ENCODE data around the gene TTC3. TPM values are rescaled to one million over a fixed set of nuclear protein-coding genes. Genes with fewer than 3 reads are reported as not detected.

TTC3 gene
- total and polyA plus RNA-seq, 9 of the 15 experiments (the other 6 are each of a cell fraction or from before 2014, with no cell fraction given), result 17.5 to 92.0 (median 59.5) TPM

- H3K27ac ChIP-seq (ENCODE audit: extremely low read depth, low read depth, low read length), result no peak overlapping the region
- FAIRE-seq, result no peak
- no peaks in the 10 kb centered on the region for H3K79me2 ChIP-seq (ENCODE audit: control insufficient read depth, insufficient read depth, low read length)
- H4K20me1 ChIP-seq (replicated peaks; ENCODE audit: control insufficient read depth, insufficient read depth, low read length), result no peaks in the 10 kb centered on the region
- H3K27me3 ChIP-seq (ENCODE audit: control insufficient read depth in 2 of 2, insufficient read depth in 2 of 2, low read length in 2 of 2), result no peaks in the 10 kb centered on the region
- intact Hi-C loops (cut with micrococcal nuclease) (no loop called here), in situ Hi-C loops (cut with MboI) (no loop called here)
- ATAC-seq, result no peak
- ChIA-PET CTCF (ENCODE audit: low intra/inter-chr PET ratio) (no interaction called here), POLR2A (no interaction called here)
- no peak overlapping the region for H3K9ac ChIP-seq (ENCODE audit: insufficient read depth in 1 of 2, low read depth in 2 of 2, low read length in 2 of 2)
- no peak for DNase-seq (ENCODE audit: extremely low read depth in 1 of 4, low spot score in 3 of 4)
- H3K4me3 ChIP-seq, result no peak overlapping the region
- TF ChIP-seq NFE2 (IDR thresholded peaks at IDR 0.05; ENCODE audit: low read depth) (no peak), ZNF75A (CRISPR knock-in tag; IDR thresholded peaks at IDR 0.05) (no peak)
- no peaks in the 10 kb centered on the region for H3K4me1 ChIP-seq (replicated peaks in 1 of 2; ENCODE audit: control insufficient read depth in 2 of 2, insufficient read depth in 2 of 2, low read length in 2 of 2)
- no TSS peak for BruUV-seq (replicated peaks)
- peaks cover 42% of the 10 kb centered on the region for H3K36me3 ChIP-seq (ENCODE audit: control insufficient read depth, insufficient read depth, low read length)
- WGBS (ENCODE audit: insufficient coverage, low coverage, missing lambda C conversion rate), result 93% methylated on average over 6 of the region's 6 CpGs
- no peaks in the 10 kb centered on the region for H3K9me3 ChIP-seq (replicated peaks; ENCODE audit: control insufficient read depth, insufficient read depth, low read depth, low read length)
- H3K4me2 ChIP-seq (ENCODE audit: insufficient read depth, low read length), result no peak overlapping the region
- H3K9me1 ChIP-seq (ENCODE audit: control insufficient read depth, insufficient read depth, low read length), result no peaks in the 10 kb centered on the region
- no peak overlapping the region for H2AFZ ChIP-seq (ENCODE audit: low read depth, low read length)
These were observed 27.3 kb downstream of the TTC3 start for GRCh38 chr21:37100316-37100715.

GRCh38 chr21:37101384-37101783 lies 28.3 kb downstream of the TTC3 start:
- Histone ChIP-seq H2AFZ (ENCODE audit: low read depth, low read length) (no peak overlapping the region), H3K4me2 (ENCODE audit: insufficient read depth, low read length) (no peak overlapping the region), H3K9me3 (replicated peaks; ENCODE audit: control insufficient read depth, insufficient read depth, low read depth, low read length) (no peaks in the 10 kb centered on the region), H3K27ac (ENCODE audit: extremely low read depth, low read depth, low read length) (no peak overlapping the region), H3K36me3 (ENCODE audit: control insufficient read depth, insufficient read depth, low read length) (peaks cover 32% of the 10 kb centered on the region), H3K9me1 (ENCODE audit: control insufficient read depth, insufficient read depth, low read length) (no peaks in the 10 kb centered on the region), H3K79me2 (ENCODE audit: control insufficient read depth, insufficient read depth, low read length) (no peaks in the 10 kb centered on the region), H3K27me3 (ENCODE audit: control insufficient read depth in 2 of 2, insufficient read depth in 2 of 2, low read length in 2 of 2) (no peaks in the 10 kb centered on the region), H3K4me1 (replicated peaks in 1 of 2; ENCODE audit: control insufficient read depth in 2 of 2, insufficient read depth in 2 of 2, low read length in 2 of 2) (no peaks in the 10 kb centered on the region), H3K9ac (ENCODE audit: insufficient read depth in 1 of 2, low read depth in 2 of 2, low read length in 2 of 2) (no peak overlapping the region), H4K20me1 (replicated peaks; ENCODE audit: control insufficient read depth, insufficient read depth, low read length) (no peaks in the 10 kb centered on the region), H3K4me3 (no peak overlapping the region)
- POLR2A ChIA-PET, result interaction anchor here (0.5 to 0.8 kb wide), 2 partner anchors 9 to 19 kb away, joined by 3 read pairs; no protein-coding TSS in a partner anchor
- no peak for ATAC-seq
- FAIRE-seq, result no peak
- in situ Hi-C loops (cut with MboI), result no loop called here
- no TSS peak for BruUV-seq (replicated peaks)
- no peak for TF ChIP-seq CTCFL (IDR thresholded peaks at IDR 0.05; ENCODE audit: borderline replicate concordance, insufficient read depth, low read depth, low read length, poor library complexity, severe bottlenecking)
- DNase-seq (ENCODE audit: extremely low read depth in 1 of 4, low spot score in 3 of 4), result no peak
- WGBS (ENCODE audit: insufficient coverage, low coverage, missing lambda C conversion rate), result 72% methylated on average over 1 of the region's 1 CpG
- CTCF ChIA-PET (ENCODE audit: low intra/inter-chr PET ratio), result no interaction called here
- intact Hi-C loops (cut with micrococcal nuclease), result no loop called here
